ENCODE data around the gene CHMP4A. TPM values are rescaled to one million over a fixed set of nuclear protein-coding genes. Genes with fewer than 3 reads are reported as not detected.

CHMP4A gene
- total RNA-seq, 1 experiment from 2014 or later: 88.6 TPM

GRCh38 chr14:24207625-24208024 is 5.7 kb downstream of the CHMP4A start:
- BruUV-seq (replicated peaks): no TSS peak
- H3K27ac Mint-ChIP-seq (ENCODE audit: low read depth, unreplicated experiment): no peak overlapping the region

GRCh38 chr14:24207104-24207551 is 6.2 kb downstream of the CHMP4A start:
- H3K4me1 Mint-ChIP-seq (ENCODE audit: insufficient read depth, unreplicated experiment): no peaks in the 10 kb centered on the region
- no peak for TF ChIP-seq CTCF (IDR thresholded peaks at IDR 0.05; ENCODE audit: unreplicated experiment)
- H3K36me3 Mint-ChIP-seq (ENCODE audit: insufficient read depth, unreplicated experiment): peaks cover 85% of the 10 kb centered on the region
- ChIA-PET CTCF (interaction anchor here (0.5 to 2.0 kb wide), 5 partner anchors 11 to 367 kb away, joined by 3 to 5 read pairs (median 3); no protein-coding TSS in a partner anchor), POLR2A (interaction anchor here (1.3 to 2.3 kb wide), 3 partner anchors 8 to 59 kb away, joined by 3 to 19 read pairs (median 9); partner anchors contain the start of genes MDP1 and TM9SF1)
- no peaks in the 10 kb centered on the region for H3K27me3 Mint-ChIP-seq (ENCODE audit: insufficient read depth, unreplicated experiment)
- peaks cover 8% of the 10 kb centered on the region for H3K9me3 Mint-ChIP-seq (ENCODE audit: unreplicated experiment)
- H3K4me3 Mint-ChIP-seq (ENCODE audit: unreplicated experiment): no peak overlapping the region
- DNase-seq (ENCODE audit: unreplicated experiment): no peak
- intact Hi-C loops (cut with micrococcal nuclease): no loop called here
- no peak overlapping the region for H3K27ac Mint-ChIP-seq (ENCODE audit: low read depth, unreplicated experiment)
- BruUV-seq (replicated peaks): no TSS peak

More at GRCh38 chr14:24207625-24208024, 5.7 kb downstream of the CHMP4A start:
- ChIA-PET CTCF (interaction anchor here (0.6 to 1.4 kb wide), 3 partner anchors 22 to 224 kb away, joined by 3 read pairs; no protein-coding TSS in a partner anchor), POLR2A (interaction anchor here (1.3 to 2.3 kb wide), 3 partner anchors 8 to 60 kb away, joined by 3 to 19 read pairs (median 9); partner anchors contain the start of genes MDP1 and TM9SF1)
- intact Hi-C loops (cut with micrococcal nuclease): no loop called here
- H3K4me1 Mint-ChIP-seq (ENCODE audit: insufficient read depth, unreplicated experiment): no peaks in the 10 kb centered on the region
- TF ChIP-seq CTCF (IDR thresholded peaks at IDR 0.05; ENCODE audit: unreplicated experiment): no peak
- no peak for DNase-seq (ENCODE audit: unreplicated experiment)
- H3K4me3 Mint-ChIP-seq (ENCODE audit: unreplicated experiment): no peak overlapping the region
- peaks cover 86% of the 10 kb centered on the region for H3K36me3 Mint-ChIP-seq (ENCODE audit: insufficient read depth, unreplicated experiment)
- H3K27me3 Mint-ChIP-seq (ENCODE audit: insufficient read depth, unreplicated experiment): no peaks in the 10 kb centered on the region
- peaks cover 6% of the 10 kb centered on the region for H3K9me3 Mint-ChIP-seq (ENCODE audit: unreplicated experiment)

DNA sequence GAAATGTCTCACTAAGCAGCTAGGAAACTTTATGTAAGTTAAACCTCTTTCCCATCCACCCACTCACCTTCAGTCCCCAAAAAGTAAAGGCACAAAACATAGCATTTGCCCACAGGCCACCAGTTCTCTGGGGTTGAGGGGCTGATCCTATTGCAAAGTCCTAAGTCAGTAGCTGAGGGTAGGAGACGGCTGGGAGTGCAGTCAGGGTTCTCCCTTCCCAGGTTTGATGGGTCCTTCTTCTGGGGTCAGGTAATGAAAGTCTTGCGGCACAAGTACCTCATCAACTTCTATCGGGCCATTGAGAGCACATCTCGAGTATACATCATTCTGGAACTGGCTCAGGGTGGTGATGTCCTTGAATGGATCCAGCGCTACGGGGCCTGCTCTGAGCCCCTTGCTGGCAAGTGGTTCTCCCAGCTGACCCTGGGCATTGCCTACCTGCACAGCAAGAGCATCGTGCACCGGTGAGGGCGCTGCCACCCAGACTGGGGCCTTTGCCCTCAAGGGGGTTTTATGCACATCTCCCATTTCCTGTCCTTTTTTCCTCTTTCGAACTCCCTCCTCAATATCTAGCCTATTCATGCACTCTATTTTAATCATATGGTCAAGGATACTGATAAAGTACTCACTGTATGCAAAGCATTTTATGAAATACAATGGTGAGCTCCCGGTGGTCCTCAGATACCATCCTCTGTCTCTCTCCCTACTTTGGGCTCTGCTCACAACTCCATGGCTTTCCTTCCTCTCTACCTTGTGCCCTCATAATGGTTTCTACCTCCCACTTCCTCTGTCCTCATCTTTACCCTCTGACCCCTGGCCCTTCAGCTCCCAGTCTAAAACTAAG is 6.8 kb downstream of the CHMP4A start:
- POLR2A ChIA-PET: interaction anchor here (0.7 to 2.3 kb wide), 3 partner anchors 9 to 84 kb away, joined by 3 to 19 read pairs (median 9); partner anchors contain the start of genes MDP1 and TM9SF1
- H3K27ac Mint-ChIP-seq (ENCODE audit: low read depth, unreplicated experiment): no peak overlapping the region
- intact Hi-C loops (cut with micrococcal nuclease): no loop called here
- H3K4me1 Mint-ChIP-seq (ENCODE audit: insufficient read depth, unreplicated experiment): no peaks in the 10 kb centered on the region
- no peak for DNase-seq (ENCODE audit: unreplicated experiment)
- BruUV-seq (replicated peaks): no TSS peak
- CTCF ChIA-PET: interaction anchor here (0.5 to 2.0 kb wide), 5 partner anchors 10 to 367 kb away, joined by 3 to 5 read pairs (median 3); partner anchors contain the start of gene CIDEB
- H3K36me3 Mint-ChIP-seq (ENCODE audit: insufficient read depth, unreplicated experiment): peaks cover 87% of the 10 kb centered on the region
- peaks cover 8% of the 10 kb centered on the region for H3K9me3 Mint-ChIP-seq (ENCODE audit: unreplicated experiment)
- no peak for TF ChIP-seq CTCF (IDR thresholded peaks at IDR 0.05; ENCODE audit: unreplicated experiment)
- no peaks in the 10 kb centered on the region for H3K27me3 Mint-ChIP-seq (ENCODE audit: insufficient read depth, unreplicated experiment)
- H3K4me3 Mint-ChIP-seq (ENCODE audit: unreplicated experiment): no peak overlapping the region
